GM23338 (cell line): ENCODE measurements around the gene BFSP2.

Experiments used
- EZH2 ChIP-seq: fragments of 200-600 bp; sonication (generic); IDR thresholded peaks from one replicate; pipeline ENCODE4 v1.8.0; 2017; ENCODE audit warnings: antibody characterized with exemption, mild to moderate bottlenecking, low read depth; ENCODE audit not compliant: unreplicated experiment
- EZH2phosphoT487 ChIP-seq: fragments of 200-600 bp; sonication (generic); IDR thresholded peaks from one replicate; pipeline ENCODE4 v1.8.1; 2018; ENCODE audit warnings: antibody characterized with exemption; ENCODE audit not compliant: unreplicated experiment
- POLR2AphosphoS5 ChIP-seq: IDR thresholded peaks from 2 replicates; pipeline ENCODE4 v1.6.1; 2016; ENCODE audit warnings: antibody characterized with exemption, low read depth
- TF ChIP-seq, protein P1 (sequence below), 2 experiments: fragments of 200-600 bp in 1 of 2; sonication (generic) in 1 of 2; conservative IDR thresholded peaks; 2 replicates each; pipeline versions ENCODE4 v1.5.1 to v1.6.1; 2016 to 2017; ENCODE audit warnings: antibody characterized with exemption in 2 of 2, low read depth in 2 of 2, mild to moderate bottlenecking in 2 of 2, moderate library complexity in 1 of 2
- TF ChIP-seq, protein P2 (sequence below): IDR thresholded peaks from 2 replicates; pipeline ENCODE4 v1.6.1; 2016; ENCODE audit warnings: antibody characterized with exemption

DNA sequence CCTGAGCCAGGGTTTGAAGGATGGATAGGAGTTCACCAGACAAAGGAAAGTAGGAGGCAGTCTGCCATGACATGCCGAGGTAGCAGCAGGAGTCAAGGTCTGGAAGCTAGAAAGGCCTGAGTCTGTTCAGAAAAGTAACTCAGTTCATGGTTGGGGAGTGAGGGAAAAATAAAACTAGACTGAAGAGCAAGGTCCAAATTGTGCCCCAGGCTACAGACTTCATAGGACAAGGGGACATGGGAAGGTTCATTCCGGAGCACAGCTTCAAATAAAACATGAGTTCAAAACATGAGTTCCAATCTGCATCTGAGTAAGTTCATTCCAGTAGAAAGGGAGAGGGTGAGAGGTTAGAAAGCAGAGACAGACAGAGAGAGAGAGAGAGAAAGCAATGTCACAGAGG lies 39.7 kb downstream of the BFSP2 start:
- TF ChIP-seq EZH2 (no peak), POLR2AphosphoS5 (no peak), EZH2phosphoT487 (no peak)
- TF ChIP-seq, protein P1, sequence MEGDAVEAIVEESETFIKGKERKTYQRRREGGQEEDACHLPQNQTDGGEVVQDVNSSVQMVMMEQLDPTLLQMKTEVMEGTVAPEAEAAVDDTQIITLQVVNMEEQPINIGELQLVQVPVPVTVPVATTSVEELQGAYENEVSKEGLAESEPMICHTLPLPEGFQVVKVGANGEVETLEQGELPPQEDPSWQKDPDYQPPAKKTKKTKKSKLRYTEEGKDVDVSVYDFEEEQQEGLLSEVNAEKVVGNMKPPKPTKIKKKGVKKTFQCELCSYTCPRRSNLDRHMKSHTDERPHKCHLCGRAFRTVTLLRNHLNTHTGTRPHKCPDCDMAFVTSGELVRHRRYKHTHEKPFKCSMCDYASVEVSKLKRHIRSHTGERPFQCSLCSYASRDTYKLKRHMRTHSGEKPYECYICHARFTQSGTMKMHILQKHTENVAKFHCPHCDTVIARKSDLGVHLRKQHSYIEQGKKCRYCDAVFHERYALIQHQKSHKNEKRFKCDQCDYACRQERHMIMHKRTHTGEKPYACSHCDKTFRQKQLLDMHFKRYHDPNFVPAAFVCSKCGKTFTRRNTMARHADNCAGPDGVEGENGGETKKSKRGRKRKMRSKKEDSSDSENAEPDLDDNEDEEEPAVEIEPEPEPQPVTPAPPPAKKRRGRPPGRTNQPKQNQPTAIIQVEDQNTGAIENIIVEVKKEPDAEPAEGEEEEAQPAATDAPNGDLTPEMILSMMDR (conservative IDR thresholded peaks at IDR 0.05; ENCODE audit: low read depth in 2 of 2): no peak
- TF ChIP-seq, protein P2, sequence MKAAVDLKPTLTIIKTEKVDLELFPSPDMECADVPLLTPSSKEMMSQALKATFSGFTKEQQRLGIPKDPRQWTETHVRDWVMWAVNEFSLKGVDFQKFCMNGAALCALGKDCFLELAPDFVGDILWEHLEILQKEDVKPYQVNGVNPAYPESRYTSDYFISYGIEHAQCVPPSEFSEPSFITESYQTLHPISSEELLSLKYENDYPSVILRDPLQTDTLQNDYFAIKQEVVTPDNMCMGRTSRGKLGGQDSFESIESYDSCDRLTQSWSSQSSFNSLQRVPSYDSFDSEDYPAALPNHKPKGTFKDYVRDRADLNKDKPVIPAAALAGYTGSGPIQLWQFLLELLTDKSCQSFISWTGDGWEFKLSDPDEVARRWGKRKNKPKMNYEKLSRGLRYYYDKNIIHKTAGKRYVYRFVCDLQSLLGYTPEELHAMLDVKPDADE: no peak
